NCI-H146 treated with DMSO at 0.1 percent for 48 hours (cell line): ENCODE data around the gene SNRPA.
"Not testable (repeated sequence)": the region's sequence is repeated elsewhere in the genome, so short reads cannot be mapped to it uniquely, and the experiment has no call there.

ENCODE experiments used
- DNase-seq: peaks from one replicate; lab custom pipeline; 2025; ENCODE audit not compliant: unreplicated experiment; lab: John Stamatoyannopoulos, UW

SNRPA gene

GRCh38 chr19:40812571-40812970, 61.6 kb downstream of the SNRPA start:
- not testable (repeated sequence) for DNase-seq

GRCh38 chr19:40813182-40813581, 62.2 kb downstream of the SNRPA start:
- DNase-seq: no peak
